Glutamatergic neuron (in vitro differentiated cells): Measurements from ENCODE around the gene THSD4. TPM values are rescaled to one million over a fixed set of nuclear protein-coding genes. Genes with fewer than 3 reads are reported as not detected.

Experiments used
- DNase-seq: peaks from one replicate; pipeline ENCODE4 v3.0.0; 2022
- H3K27ac Mint-ChIP-seq: one replicate; pipeline ENCODE4 v1.8.0; 2020; ENCODE audit warnings: mild to moderate bottlenecking, mixed read lengths, inconsistent platforms; ENCODE audit not compliant: unreplicated experiment
- H3K27me3 Mint-ChIP-seq: one replicate; pipeline ENCODE4 v1.8.0; 2020; ENCODE audit warnings: mild to moderate bottlenecking, moderate library complexity, mixed read lengths, inconsistent platforms; ENCODE audit not compliant: unreplicated experiment
- H3K36me3 Mint-ChIP-seq: one replicate; pipeline ENCODE4 v1.8.0; 2020; ENCODE audit warnings: mild to moderate bottlenecking, mixed read lengths, inconsistent platforms; ENCODE audit not compliant: unreplicated experiment
- H3K4me1 Mint-ChIP-seq: one replicate; pipeline ENCODE4 v1.8.0; 2020; ENCODE audit warnings: mild to moderate bottlenecking, low read depth, mixed read lengths, inconsistent platforms; ENCODE audit not compliant: unreplicated experiment
- H3K4me3 Mint-ChIP-seq: one replicate; pipeline ENCODE4 v1.8.0; 2020; ENCODE audit warnings: mild to moderate bottlenecking, mixed read lengths, inconsistent platforms; ENCODE audit not compliant: unreplicated experiment
- H3K9me3 Mint-ChIP-seq: one replicate; pipeline ENCODE4 v1.8.0; 2020; ENCODE audit warnings: mild to moderate bottlenecking, moderate library complexity, mixed read lengths, inconsistent platforms; ENCODE audit not compliant: unreplicated experiment
- CTCF ChIP-seq: fragments of 200-600 bp; sonication (generic); IDR thresholded peaks from one replicate; pipeline ENCODE4 v1.5.0; 2021; ENCODE audit not compliant: partially characterized antibody, unreplicated experiment
- total RNA-seq: library from RNA; stranded (reverse); fragmentation: NEBNext Ultra II Directional; extraction: Animal tissue kit (Norgen Biotek cat#: 25700); gene quantifications from one replicate; pipeline ENCODE4 v1.2.1, GENCODE V29; 2021; ENCODE audit not compliant: unreplicated experiment

THSD4 gene
- total RNA-seq, 1 donor from 2014 or later: 12.3 TPM

DNA sequence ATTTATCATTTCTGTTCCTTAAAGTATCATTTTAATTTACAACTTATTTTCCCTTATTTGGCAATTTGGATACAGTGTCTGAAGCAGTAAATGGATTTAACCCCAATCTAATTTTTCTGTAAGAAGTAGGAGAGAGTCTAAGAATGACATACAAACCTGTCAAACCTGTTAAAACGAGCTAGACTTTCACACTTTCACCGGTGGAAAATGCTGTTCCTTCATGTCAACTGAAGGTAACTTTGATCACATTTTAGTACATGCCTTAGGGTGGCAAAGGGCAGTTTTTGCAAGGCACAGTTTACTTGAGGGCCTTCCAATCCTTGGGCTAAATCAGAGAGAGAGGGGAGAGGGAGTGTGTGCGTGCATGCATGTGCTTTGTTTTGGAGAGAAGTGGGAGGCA, 221.4 kb downstream of the THSD4 start:
- TF ChIP-seq CTCF: no peak
- H3K9me3 Mint-ChIP-seq: no peaks in the 10 kb centered on the region
- H3K4me1 Mint-ChIP-seq: peaks cover 9% of the 10 kb centered on the region
- H3K27ac Mint-ChIP-seq: no peak overlapping the region
- H3K27me3 Mint-ChIP-seq: no peaks in the 10 kb centered on the region
- H3K4me3 Mint-ChIP-seq: no peak overlapping the region
- no peaks in the 10 kb centered on the region for H3K36me3 Mint-ChIP-seq
- DNase-seq: no peak

GRCh38 chr15:71337197-71337845, 222.1 kb downstream of the THSD4 start:
- Mint-ChIP-seq H3K27me3 (no peaks in the 10 kb centered on the region), H3K9me3 (no peaks in the 10 kb centered on the region), H3K4me1 (peaks cover 9% of the 10 kb centered on the region), H3K36me3 (no peaks in the 10 kb centered on the region), H3K4me3 (no peak overlapping the region), H3K27ac (no peak overlapping the region)
- TF ChIP-seq CTCF: no peak
- DNase-seq: no peak

- H3K9me3 Mint-ChIP-seq: no peaks in the 10 kb centered on the region
- no peak for DNase-seq
- no peaks in the 10 kb centered on the region for H3K36me3 Mint-ChIP-seq
- no peak overlapping the region for H3K4me3 Mint-ChIP-seq
- TF ChIP-seq CTCF: no peak
- no peaks in the 10 kb centered on the region for H3K27me3 Mint-ChIP-seq
- peaks cover 9% of the 10 kb centered on the region for H3K4me1 Mint-ChIP-seq
- H3K27ac Mint-ChIP-seq: no peak overlapping the region
These were observed 223.0 kb downstream of the THSD4 start for GRCh38 chr15:71338265-71338664.

GRCh38 chr15:71338827-71339542, 223.7 kb downstream of the THSD4 start:
- Mint-ChIP-seq H3K27ac (no peak overlapping the region), H3K4me1 (peaks cover 9% of the 10 kb centered on the region), H3K9me3 (no peaks in the 10 kb centered on the region), H3K27me3 (no peaks in the 10 kb centered on the region), H3K4me3 (no peak overlapping the region), H3K36me3 (no peaks in the 10 kb centered on the region)
- no peak for DNase-seq
- TF ChIP-seq CTCF: no peak
